Stimulated activated naive CD8-positive, alpha-beta T cell treated with anti-CD3 and anti-CD28 coated beads, Interleukin-15, Interleukin-2, amounts not matched to agents 100 ng/mL and 50 ng/mL, for 24 hours (primary cell): ENCODE data around the gene WDFY3.

Experiments used
- H3K27ac Mint-ChIP-seq: one replicate; pipeline ENCODE4 v1.8.0; 2021; ENCODE audit warnings: mild to moderate bottlenecking, mixed read lengths
- H3K27me3 Mint-ChIP-seq: one replicate; pipeline ENCODE4 v1.8.0; 2021; ENCODE audit warnings: mixed read lengths
- H3K36me3 Mint-ChIP-seq: one replicate; pipeline ENCODE4 v1.8.0; 2021; ENCODE audit warnings: low read depth, mixed read lengths
- H3K4me1 Mint-ChIP-seq: one replicate; pipeline ENCODE4 v1.8.0; 2021; ENCODE audit warnings: low read depth, mixed read lengths
- H3K4me3 Mint-ChIP-seq: one replicate; pipeline ENCODE4 v1.8.0; 2021; ENCODE audit warnings: mild to moderate bottlenecking, mixed read lengths
- H3K9me3 Mint-ChIP-seq: one replicate; pipeline ENCODE4 v1.8.0; 2021; ENCODE audit warnings: mixed read lengths

The WDFY3 gene

GRCh38 chr4:84790769-84791565 lies 175.5 kb downstream of the WDFY3 start:
- Mint-ChIP-seq H3K4me3 (no peak overlapping the region), H3K36me3 (no peaks in the 10 kb centered on the region), H3K27me3 (no peaks in the 10 kb centered on the region), H3K9me3 (no peaks in the 10 kb centered on the region), H3K27ac (no peak overlapping the region), H3K4me1 (no peaks in the 10 kb centered on the region)

GRCh38 chr4:84786478-84786877 lies 180.0 kb downstream of the WDFY3 start:
- no peaks in the 10 kb centered on the region for H3K9me3 Mint-ChIP-seq
- no peak overlapping the region for H3K4me3 Mint-ChIP-seq
- H3K27ac Mint-ChIP-seq = no peak overlapping the region
- no peaks in the 10 kb centered on the region for H3K4me1 Mint-ChIP-seq
- H3K27me3 Mint-ChIP-seq = no peaks in the 10 kb centered on the region
- no peaks in the 10 kb centered on the region for H3K36me3 Mint-ChIP-seq

- Mint-ChIP-seq H3K36me3 (no peaks in the 10 kb centered on the region), H3K27ac (no peak overlapping the region), H3K27me3 (no peaks in the 10 kb centered on the region), H3K9me3 (no peaks in the 10 kb centered on the region), H3K4me1 (no peaks in the 10 kb centered on the region), H3K4me3 (no peak overlapping the region)
Observed at GRCh38 chr4:84782517-84782916, 184.0 kb downstream of the WDFY3 start.

DNA sequence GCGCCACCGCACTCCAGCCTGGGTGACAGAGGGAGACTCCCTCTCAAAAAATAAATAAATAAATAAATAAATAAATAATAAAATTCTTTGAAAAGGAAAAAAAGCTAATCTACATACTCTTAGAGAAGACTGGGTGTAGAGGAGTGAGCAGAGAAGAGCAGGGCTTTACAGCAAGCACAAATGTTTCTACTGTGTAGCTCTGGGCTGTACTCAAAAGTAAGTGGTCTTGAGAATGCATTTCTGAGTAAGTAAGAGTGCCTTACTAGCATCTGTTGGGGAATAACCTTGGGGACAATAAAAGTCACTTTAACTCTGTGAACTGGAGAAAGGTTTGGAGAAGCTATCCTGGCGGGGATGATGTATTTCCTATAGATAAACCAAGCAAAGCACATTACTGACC lies 185.8 kb downstream of the WDFY3 start:
- Mint-ChIP-seq H3K4me1 (no peaks in the 10 kb centered on the region), H3K9me3 (no peaks in the 10 kb centered on the region), H3K36me3 (no peaks in the 10 kb centered on the region), H3K27ac (no peak overlapping the region), H3K27me3 (no peaks in the 10 kb centered on the region), H3K4me3 (no peak overlapping the region)

DNA sequence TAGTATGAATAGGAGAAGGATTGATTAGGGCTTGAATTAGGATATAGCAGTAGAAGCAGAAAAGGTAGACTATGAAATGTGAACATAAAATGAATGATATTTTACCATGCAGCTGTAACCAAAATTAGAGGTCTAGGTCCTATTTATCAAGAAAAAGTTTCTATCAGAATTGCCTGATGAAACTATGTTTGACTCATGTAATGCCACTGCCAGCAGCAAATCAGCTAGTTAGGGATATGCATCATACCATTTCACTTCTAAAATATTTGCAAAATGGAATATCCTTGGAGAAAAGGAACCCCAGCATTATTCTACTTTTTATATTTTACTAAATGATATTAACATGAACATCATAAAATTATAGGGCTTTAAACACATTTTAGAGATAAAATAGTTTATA lies 188.4 kb downstream of the WDFY3 start:
- Mint-ChIP-seq H3K9me3 (no peaks in the 10 kb centered on the region), H3K27me3 (no peaks in the 10 kb centered on the region), H3K27ac (no peak overlapping the region), H3K36me3 (no peaks in the 10 kb centered on the region), H3K4me3 (no peak overlapping the region), H3K4me1 (no peaks in the 10 kb centered on the region)

DNA sequence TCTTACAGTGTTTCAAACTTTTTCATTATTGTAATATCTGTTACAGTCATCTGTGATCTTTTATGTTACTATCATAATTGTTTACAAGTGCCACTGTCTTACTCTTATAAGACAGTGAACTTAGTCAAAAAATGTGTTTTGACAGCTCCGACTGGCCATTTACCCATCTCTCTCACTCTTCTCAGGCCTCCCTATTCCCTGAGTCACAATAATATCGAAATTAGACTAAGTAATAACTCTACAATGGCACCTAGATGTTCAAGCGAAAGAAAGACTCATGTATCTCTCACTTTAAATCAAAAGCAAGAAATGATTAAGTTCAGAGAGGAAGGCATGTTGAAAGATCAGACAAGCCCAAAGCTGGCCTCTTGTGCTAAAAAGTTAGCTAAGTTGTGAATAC lies 199.3 kb downstream of the WDFY3 start:
- Mint-ChIP-seq H3K9me3 (no peaks in the 10 kb centered on the region), H3K36me3 (no peaks in the 10 kb centered on the region), H3K4me3 (no peak overlapping the region), H3K27me3 (no peaks in the 10 kb centered on the region), H3K4me1 (no peaks in the 10 kb centered on the region), H3K27ac (no peak overlapping the region)

DNA sequence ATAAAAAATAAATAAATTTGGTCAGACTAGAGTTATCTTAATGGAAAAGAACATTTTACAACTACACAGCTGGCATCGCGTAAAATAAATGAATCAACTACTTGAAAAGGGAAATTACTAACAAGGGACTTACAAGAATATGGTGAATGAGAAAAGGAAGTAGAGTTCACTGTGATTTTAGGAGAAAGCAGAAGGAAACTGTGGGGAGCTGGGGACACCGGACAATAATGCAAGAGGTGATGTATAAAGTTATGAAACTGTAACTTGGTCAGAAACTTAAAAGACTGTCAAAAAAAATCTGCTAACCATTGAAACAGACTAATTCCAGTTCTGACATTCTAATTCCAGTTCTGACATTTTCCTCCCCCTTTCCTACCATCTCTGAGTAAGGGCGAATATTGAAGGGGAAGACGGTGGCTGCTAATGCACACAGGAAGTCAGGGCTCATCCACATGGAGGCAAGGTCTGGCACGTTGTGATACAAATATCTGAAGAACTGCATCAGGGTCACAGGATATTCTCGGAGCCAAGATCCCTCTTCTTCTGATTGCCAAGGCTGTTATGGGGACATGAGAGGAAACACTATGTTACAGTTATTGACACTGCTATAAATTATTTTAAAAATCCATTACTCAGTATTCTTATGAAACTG lies 213.0 kb downstream of the WDFY3 start:
- H3K4me1 Mint-ChIP-seq = no peaks in the 10 kb centered on the region
- no peaks in the 10 kb centered on the region for H3K27me3 Mint-ChIP-seq
- no peak overlapping the region for H3K27ac Mint-ChIP-seq
- no peaks in the 10 kb centered on the region for H3K9me3 Mint-ChIP-seq
- H3K4me3 Mint-ChIP-seq = no peak overlapping the region
- H3K36me3 Mint-ChIP-seq = no peaks in the 10 kb centered on the region

GRCh38 chr4:84751707-84752106 lies 214.8 kb downstream of the WDFY3 start:
- Mint-ChIP-seq H3K36me3 (no peaks in the 10 kb centered on the region), H3K9me3 (no peaks in the 10 kb centered on the region), H3K27ac (no peak overlapping the region), H3K27me3 (no peaks in the 10 kb centered on the region), H3K4me1 (no peaks in the 10 kb centered on the region), H3K4me3 (no peak overlapping the region)

DNA sequence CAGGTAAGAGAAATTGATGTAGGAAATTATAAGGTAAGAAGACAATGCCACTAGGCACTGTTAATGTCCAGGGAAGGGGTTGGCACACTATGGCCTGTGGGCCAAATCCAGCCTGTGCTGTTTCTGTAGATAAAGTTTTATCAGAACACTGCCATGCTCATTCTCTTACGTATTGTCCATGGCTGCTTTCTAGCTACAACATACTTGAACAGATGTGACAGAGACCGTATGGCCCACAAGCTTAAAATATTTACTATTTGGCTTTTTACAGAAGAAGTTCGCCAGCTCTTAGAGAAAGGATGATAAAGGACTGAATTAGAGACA lies 215.6 kb downstream of the WDFY3 start:
- H3K27ac Mint-ChIP-seq = no peak overlapping the region
- no peaks in the 10 kb centered on the region for H3K27me3 Mint-ChIP-seq
- H3K4me3 Mint-ChIP-seq = no peak overlapping the region
- no peaks in the 10 kb centered on the region for H3K36me3 Mint-ChIP-seq
- no peaks in the 10 kb centered on the region for H3K9me3 Mint-ChIP-seq
- no peaks in the 10 kb centered on the region for H3K4me1 Mint-ChIP-seq

DNA sequence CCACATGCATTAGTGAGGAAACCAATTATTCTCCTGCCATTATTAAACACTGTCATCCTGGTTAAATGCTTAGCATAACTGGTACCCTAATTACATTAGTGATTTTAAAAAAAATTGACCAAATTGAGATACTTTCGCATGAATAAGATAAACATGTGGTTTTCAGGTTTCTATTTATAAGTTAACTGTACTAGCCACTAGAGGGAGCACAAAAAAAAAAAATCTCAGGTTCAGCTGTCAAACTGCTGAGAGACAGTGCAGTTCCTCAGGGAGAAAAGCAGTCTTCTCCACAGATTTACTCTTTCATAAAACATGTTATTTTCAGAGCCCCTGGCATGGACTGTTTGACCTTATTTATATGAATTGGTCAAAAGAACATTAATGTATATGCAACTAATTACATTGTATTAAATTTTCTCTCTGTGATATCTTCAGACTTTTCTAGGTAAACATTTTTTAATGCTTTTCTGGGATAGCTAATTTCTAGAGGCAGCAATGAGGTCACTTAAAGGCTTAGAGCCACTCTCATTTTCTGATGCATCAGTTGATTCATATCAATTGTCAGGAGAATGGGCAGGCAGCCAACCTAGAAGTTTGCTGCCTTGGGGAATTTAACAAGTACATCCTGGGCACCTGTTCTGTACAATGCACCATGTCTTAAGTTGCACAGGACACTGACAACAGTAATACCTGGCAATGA lies 216.1 kb downstream of the WDFY3 start:
- H3K9me3 Mint-ChIP-seq = no peaks in the 10 kb centered on the region

GRCh38 chr4:84740057-84740456 lies 226.4 kb downstream of the WDFY3 start:
- Mint-ChIP-seq H3K27me3 (no peaks in the 10 kb centered on the region), H3K4me3 (no peak overlapping the region), H3K36me3 (no peaks in the 10 kb centered on the region), H3K4me1 (no peaks in the 10 kb centered on the region), H3K27ac (no peak overlapping the region), H3K9me3 (no peaks in the 10 kb centered on the region)

More for the DNA sequence above, 216.1 kb downstream of the WDFY3 start:
- Mint-ChIP-seq H3K36me3 (no peaks in the 10 kb centered on the region), H3K4me3 (no peak overlapping the region), H3K4me1 (no peaks in the 10 kb centered on the region), H3K27ac (no peak overlapping the region), H3K27me3 (no peaks in the 10 kb centered on the region)

DNA sequence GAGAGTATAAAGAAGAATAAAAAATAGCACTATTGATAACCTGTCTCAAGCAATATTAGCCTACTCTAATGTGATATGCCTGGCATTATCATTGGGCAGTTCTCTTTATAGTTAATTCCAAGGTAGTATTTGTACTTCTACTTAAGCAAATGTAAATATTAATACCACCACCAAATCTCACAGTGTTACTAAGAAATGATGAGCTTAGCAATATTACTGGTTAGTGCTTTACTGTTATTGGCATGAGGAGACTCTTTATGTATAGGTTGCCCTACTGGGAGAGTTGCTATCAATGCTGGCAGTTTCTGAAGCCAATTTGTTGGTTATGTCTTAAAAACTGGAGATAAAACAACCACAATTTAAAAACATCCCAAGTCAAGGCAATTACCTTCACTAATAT lies 227.9 kb downstream of the WDFY3 start:
- Mint-ChIP-seq H3K36me3 (no peaks in the 10 kb centered on the region), H3K27me3 (no peaks in the 10 kb centered on the region), H3K9me3 (no peaks in the 10 kb centered on the region), H3K4me3 (no peak overlapping the region), H3K27ac (no peak overlapping the region), H3K4me1 (no peaks in the 10 kb centered on the region)

DNA sequence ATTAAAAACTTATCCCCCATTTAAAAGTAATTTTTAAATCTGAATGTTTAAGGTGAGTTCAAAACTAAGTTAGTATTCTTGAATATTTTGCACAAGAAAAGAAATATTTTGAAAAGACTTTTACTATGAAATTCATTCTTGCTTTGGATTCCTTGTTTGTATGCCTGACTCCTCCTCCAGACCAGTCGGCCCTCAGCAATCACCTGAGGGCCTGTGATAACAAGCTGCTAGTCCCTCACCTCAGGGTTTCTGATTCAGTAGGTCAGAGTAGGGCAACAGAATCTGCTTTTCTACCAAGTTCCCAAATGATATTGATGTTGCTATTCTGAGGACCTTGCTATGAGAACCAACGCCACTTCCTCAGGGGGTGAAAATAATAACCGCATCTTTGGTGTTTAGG lies 228.8 kb downstream of the WDFY3 start:
- Mint-ChIP-seq H3K36me3 (no peaks in the 10 kb centered on the region), H3K4me3 (no peak overlapping the region), H3K27me3 (no peaks in the 10 kb centered on the region), H3K4me1 (no peaks in the 10 kb centered on the region), H3K27ac (no peak overlapping the region), H3K9me3 (no peaks in the 10 kb centered on the region)

GRCh38 chr4:84734037-84734436 lies 232.5 kb downstream of the WDFY3 start:
- Mint-ChIP-seq H3K27me3 (no peaks in the 10 kb centered on the region), H3K27ac (no peak overlapping the region), H3K9me3 (no peaks in the 10 kb centered on the region), H3K36me3 (no peaks in the 10 kb centered on the region), H3K4me3 (no peak overlapping the region), H3K4me1 (no peaks in the 10 kb centered on the region)

DNA sequence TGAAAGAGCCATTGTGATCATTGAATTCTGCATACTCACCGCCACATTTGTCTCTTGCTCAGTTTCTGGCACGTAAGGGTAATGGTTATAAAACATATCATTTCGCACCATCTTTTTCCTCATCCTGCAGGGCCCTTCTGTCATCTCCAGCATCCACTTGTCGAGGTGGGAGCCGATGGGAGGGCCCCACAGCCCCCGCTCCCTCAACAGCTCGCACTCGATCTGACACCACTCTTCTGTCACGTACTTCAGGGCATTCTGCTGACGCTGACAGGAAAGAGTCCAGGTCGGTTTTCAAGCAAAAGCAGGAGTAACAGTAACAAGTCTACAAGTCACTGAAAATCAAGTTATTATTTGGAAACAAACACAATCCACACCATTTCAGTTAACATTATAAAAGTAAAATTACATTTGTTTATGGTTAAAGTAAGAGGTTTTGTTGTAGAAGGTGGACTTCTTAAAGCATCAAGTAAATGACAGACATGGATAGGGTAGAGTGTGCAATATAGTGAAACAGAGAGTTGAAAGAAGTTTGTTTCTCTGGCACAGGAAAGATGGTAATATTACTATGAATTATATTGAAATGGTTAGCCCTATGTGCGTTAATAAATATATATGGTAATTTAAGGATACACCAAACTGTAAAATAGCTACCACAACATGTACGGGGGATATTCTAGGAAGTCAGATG lies 233.0 kb downstream of the WDFY3 start:
- no peak overlapping the region for H3K4me3 Mint-ChIP-seq
- H3K4me1 Mint-ChIP-seq = no peaks in the 10 kb centered on the region
- H3K27me3 Mint-ChIP-seq = no peaks in the 10 kb centered on the region
- H3K27ac Mint-ChIP-seq = no peak overlapping the region
- no peaks in the 10 kb centered on the region for H3K9me3 Mint-ChIP-seq
- H3K36me3 Mint-ChIP-seq = no peaks in the 10 kb centered on the region
